HL-60 (cell line): ENCODE data around the gene MDM2.

Experiments
- POLR2AphosphoS5 ChIP-seq: IDR thresholded peaks from 2 replicates; pipeline ENCODE4 v1.6.1; 2012; ENCODE audit warnings: low read depth
- TF ChIP-seq, protein P1 (sequence below): IDR thresholded peaks from one replicate; pipeline ENCODE4 v1.5.1; 2011; ENCODE audit warnings: low read length, control low read depth, inconsistent platforms; ENCODE audit not compliant: insufficient read depth

DNA sequence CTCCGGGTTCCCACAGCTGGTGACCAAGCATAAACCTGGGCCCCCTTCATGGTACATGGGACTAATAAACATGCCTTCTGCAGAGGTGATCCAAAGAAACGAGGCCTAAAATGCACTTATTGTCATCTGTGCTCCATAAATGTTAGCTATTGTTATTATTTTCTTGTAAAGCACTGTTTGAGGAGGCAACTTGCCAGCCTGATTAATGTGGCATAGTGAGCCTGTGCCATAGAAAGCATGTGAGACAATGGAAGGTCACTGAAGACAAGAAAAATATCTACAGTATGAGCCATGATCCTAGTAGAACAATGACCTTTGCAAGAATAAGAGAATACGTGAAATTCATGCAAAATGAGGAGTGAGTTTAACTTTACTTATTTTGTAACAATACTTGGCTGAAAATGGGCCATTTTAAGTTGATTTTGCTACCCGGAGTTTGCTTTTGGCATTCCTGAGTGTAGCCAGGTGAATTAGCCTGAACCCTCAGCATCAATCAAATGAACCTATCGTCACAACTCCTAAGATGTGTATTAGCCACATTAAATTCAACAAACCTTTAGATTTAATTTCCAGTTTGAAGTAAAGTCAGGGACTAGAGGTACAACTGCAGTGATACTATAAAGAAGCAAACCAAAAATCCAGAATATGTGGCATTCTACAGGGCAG, 72.8 kb downstream of the MDM2 start:
- TF ChIP-seq, protein P1, sequence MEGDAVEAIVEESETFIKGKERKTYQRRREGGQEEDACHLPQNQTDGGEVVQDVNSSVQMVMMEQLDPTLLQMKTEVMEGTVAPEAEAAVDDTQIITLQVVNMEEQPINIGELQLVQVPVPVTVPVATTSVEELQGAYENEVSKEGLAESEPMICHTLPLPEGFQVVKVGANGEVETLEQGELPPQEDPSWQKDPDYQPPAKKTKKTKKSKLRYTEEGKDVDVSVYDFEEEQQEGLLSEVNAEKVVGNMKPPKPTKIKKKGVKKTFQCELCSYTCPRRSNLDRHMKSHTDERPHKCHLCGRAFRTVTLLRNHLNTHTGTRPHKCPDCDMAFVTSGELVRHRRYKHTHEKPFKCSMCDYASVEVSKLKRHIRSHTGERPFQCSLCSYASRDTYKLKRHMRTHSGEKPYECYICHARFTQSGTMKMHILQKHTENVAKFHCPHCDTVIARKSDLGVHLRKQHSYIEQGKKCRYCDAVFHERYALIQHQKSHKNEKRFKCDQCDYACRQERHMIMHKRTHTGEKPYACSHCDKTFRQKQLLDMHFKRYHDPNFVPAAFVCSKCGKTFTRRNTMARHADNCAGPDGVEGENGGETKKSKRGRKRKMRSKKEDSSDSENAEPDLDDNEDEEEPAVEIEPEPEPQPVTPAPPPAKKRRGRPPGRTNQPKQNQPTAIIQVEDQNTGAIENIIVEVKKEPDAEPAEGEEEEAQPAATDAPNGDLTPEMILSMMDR, result no peak
- TF ChIP-seq POLR2AphosphoS5, result no peak
